ENCODE results near the gene PROSER1.

Gene PROSER1

GRCh38 chr13:38981096-38981495 lies 56.8 kb downstream of the PROSER1 start:
- DNase-seq (ENCODE audit: low read depth), result no peak
- no peak overlapping the region for H3K4me3 ChIP-seq (ENCODE audit: low read length)
- no peak for TF ChIP-seq CTCF (IDR thresholded peaks at IDR 0.05; ENCODE audit: insufficient read depth, low read depth, low read length, missing control alignments)

GRCh38 chr13:38980750-38981078 lies 57.2 kb downstream of the PROSER1 start:
- H3K4me3 ChIP-seq (ENCODE audit: low read length), result no peak overlapping the region
- TF ChIP-seq CTCF (IDR thresholded peaks at IDR 0.05; ENCODE audit: insufficient read depth, low read depth, low read length, missing control alignments), result no peak
- no peak for DNase-seq (ENCODE audit: low read depth)

- TF ChIP-seq CTCF (IDR thresholded peaks at IDR 0.05; ENCODE audit: insufficient read depth, low read depth, low read length, missing control alignments), result no peak
- no peak for DNase-seq (ENCODE audit: low read depth)
- H3K4me3 ChIP-seq (ENCODE audit: low read length), result no peak overlapping the region
These were observed 57.8 kb downstream of the PROSER1 start for GRCh38 chr13:38979891-38980749.

GRCh38 chr13:38970380-38971051 lies 67.4 kb downstream of the PROSER1 start:
- TF ChIP-seq CTCF (IDR thresholded peaks at IDR 0.05; ENCODE audit: insufficient read depth, low read depth, low read length, missing control alignments), result peak; percentile 24
- peak; percentile 57 for DNase-seq (ENCODE audit: low read depth)

GRCh38 chr13:38969187-38969586 lies 68.7 kb downstream of the PROSER1 start:
- no peak for DNase-seq (ENCODE audit: low read depth)
- no peak for TF ChIP-seq CTCF (IDR thresholded peaks at IDR 0.05; ENCODE audit: insufficient read depth, low read depth, low read length, missing control alignments)
- H3K4me3 ChIP-seq (ENCODE audit: low read length), result no peak overlapping the region

More at GRCh38 chr13:38970380-38971051, 67.4 kb downstream of the PROSER1 start:
- H3K4me3 ChIP-seq (ENCODE audit: low read length), result no peak overlapping the region

- DNase-seq (ENCODE audit: low read depth), result no peak
- TF ChIP-seq CTCF (IDR thresholded peaks at IDR 0.05; ENCODE audit: insufficient read depth, low read depth, low read length, missing control alignments), result no peak
- no peak overlapping the region for H3K4me3 ChIP-seq (ENCODE audit: low read length)
These were observed 70.4 kb downstream of the PROSER1 start for GRCh38 chr13:38967446-38967845.

Data from epithelial cell of esophagus (primary cell).